ENCODE data around the gene ITPKC.
A peak's percentile ranks its signal among the peaks of the same experiment; 100 is the strongest.

Gene ITPKC

DNA sequence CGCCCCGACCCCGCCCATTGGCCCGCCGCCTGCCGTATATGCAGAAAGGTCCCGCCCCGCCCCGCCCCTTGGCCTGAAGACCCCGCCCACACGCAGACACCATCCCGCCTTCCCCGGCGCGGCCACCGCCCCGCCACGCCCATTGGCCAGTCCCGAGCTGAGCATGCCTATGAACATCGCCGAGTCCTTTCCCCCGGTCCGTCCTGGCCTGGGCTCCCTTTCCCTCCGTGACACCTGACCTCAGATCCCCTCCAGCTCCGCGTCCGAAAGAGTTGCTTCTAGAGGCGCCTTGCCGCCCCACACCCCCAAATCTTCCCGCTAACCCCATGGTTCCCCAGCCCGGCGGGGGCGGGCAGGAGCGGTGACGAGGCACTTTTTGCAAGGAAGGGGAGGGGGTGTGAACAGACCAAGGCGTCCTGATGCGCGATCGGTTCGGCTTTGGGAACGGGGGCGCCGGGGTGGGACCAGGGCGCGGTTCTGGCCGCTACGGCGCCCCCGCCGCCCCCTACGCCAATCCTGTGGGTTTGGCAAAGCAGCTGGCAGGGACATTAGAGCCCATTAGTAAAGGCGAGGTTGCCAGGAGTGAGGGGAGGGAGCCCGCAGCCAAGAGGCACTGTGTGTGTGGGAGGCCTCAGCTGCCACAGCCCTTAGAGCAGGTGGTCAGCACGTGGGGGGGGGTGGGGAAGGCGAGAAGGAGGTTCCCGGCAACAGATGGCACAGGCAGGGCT, 26.1 kb upstream of the ITPKC start:
- DNase-seq (ENCODE audit: low read depth) = peak; percentile 82

DNA sequence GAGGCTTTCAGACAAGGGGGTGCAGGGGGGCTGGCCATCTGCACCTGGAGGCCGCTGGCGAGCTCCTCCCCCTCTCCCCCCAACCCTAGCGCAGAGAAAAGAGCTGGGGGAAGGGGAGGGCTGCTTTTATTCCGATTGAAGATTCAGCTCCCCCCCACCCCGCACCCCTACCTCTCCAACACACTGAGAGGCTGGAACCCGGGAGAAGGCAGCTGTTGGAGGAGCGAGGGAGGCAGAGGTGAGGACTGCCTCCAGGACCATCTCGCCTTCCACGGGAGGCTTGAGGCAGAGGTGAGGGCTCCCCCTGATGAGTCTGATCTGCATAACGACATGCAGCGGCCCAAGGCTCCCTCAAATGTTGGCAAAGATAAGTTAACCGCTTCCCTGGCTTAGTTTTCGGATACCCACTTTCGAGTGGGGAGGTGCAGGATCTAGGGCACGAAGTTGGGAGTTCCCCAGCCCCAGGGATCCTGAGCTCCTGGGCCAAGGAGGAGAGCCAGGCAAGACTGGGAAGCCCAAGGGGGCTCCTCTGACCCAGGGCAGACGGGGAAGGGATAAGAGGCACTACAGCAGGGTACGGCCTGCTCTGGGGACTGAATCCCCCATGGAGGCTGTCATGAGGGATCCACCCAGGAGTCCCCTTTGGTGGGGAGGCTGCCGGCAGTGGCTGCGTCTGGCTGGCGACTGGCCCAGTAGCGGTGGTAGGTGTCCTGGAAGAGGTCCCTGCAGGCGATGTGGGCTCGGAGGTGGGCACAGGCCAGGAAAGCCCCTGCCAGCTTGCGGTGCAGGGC, 25.3 kb upstream of the ITPKC start:
- no peak for DNase-seq (ENCODE audit: low read depth)

DNA sequence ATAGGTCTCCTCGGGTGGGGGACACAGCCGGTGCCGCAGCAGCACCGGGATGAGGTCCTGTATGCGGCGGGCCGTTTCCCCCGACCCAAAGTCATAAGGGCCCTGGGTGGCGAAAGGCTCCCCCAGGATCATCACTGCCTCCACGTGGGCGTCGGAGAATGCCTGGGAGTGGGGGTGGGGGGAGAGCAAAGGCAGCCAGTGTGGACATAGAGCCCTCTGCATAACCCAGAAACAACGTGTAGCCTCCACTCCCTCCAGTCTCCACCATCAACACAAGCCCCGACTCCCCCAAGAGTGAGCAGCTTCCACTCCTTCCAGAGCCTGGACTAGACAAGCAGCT, 24.7 kb upstream of the ITPKC start:
- DNase-seq (ENCODE audit: low read depth) = no peak

DNA sequence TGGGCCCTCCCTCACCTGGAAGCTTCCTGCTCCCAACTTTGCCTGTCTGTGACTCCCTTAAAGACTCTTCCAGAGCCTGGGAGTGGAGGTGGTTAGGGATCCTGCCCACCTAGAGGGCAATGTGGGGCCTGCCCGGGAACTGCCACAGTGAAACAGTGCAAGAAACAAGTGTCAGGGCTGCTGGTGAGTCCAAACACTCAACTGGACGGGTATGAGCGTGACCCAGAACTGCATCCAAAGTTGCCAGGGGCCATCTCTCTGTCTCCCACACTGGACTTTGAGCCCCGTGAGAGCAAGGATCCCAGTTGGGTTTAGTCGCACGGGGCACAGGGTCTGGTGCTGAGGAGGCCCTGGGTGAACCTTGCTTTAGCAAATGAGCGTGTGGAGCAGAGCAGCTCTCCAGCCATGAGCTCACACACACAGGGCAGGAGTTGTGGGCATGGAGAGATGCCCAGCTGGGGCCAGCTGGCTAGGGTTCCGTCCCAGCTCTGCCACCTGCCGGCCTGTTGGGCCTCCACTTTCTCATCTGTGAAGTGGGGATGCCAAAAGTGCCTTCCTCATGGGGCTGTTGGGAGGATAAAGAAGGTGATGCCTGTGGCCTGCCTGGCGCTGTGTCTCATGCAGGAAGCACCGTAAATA, 23.6 kb upstream of the ITPKC start:
- no peak for DNase-seq (ENCODE audit: low read depth)

DNA sequence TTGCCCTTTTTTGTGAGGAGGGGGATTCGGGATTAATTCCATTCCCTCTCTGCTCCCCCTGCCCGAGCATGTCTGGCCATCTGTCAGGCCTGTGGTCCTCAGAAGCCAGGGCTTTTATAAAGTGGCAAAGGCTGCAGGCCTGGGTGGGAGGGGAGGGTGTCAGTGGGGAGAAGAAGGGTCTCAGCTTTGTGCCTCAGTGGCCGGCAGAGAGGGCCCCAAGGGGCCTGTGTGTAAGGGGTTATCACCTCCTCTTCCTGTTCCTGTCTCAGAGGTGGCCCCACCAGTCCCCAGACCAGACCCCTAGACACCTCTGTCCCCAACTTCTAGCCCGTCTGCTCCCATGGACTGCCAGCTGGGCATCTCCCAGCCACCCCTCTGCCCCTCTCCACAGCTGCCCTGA, 23.0 kb upstream of the ITPKC start:
- DNase-seq (ENCODE audit: low read depth) = no peak

DNA sequence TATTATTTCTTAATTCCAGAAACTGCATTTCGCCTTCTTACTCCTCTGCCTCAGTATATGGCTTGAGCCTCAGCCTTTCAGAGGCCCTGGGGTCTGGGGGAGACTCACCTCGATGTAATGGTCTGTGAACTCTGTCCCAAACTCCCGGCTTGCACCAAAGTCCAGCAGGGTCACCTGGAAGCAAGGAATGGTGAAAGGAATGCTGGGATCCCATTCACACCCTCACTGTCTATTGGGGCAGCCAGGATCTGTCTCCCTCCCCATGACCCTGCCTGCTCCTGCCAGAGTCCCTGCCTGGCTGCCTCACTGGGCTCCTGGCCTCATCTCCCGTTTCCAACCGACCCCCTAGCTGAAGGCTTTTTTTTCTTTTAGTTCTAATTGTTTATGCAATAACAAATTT, 21.0 kb upstream of the ITPKC start:
- DNase-seq (ENCODE audit: low read depth) = no peak

DNA sequence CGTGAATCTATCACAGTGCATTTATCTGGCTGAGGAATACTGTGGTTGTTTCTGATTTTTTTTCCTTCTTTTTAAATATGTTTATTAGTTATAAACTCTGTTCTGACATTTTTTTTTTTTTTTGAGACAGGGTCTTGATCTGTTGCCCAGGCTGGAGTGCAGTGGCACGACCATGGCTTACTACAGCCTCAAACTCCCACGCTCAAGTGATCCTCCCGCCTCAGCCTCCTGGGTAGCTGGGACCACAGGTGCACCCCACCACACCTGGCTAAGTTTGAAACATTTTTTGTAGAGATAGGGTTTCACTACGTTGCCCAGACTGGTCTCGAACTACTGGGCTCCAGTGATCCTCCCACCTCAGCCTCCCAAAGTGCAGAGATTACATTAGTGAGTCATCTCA, 19.9 kb upstream of the ITPKC start:
- DNase-seq (ENCODE audit: low read depth) = no peak

DNA sequence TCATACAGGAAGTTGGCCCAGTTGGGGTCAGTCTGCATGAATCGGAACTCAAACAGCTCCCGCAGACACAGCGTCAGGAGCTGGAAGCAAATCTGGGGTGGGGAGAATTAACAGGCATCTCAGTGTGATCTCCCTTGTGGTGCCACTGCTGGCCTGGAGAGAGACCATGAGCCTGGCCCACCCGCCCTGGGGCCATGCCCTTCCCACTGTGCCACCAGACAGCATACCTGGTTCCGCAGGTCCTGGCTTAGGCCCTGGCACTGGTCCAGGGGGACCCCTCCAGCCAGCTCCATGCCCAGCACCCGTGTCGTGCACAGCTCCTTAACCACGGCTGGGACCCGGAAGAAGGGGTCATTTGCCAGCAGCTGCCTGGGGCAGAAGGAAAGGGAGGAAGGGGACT, 16.8 kb upstream of the ITPKC start:
- DNase-seq (ENCODE audit: low read depth) = no peak

DNA sequence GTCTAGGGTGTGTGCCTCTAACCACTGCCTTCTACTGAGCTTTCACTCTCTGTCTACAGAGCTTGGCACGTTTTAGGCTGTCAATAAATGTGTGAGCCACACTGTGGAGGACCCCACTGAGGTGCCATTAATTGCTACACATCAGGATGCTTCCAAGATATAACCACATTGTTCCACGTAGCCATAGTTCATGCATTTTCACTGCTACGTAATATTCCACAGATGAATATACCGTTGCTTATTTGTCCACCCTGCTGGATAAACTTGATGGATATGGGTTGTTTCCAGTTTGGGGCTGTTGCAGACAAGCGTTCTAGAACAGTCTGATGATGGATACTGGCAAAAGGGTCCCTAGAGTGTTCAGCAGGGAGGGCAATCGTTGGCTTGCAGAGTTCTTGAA, 15.2 kb upstream of the ITPKC start:
- no peak for DNase-seq (ENCODE audit: low read depth)

DNA sequence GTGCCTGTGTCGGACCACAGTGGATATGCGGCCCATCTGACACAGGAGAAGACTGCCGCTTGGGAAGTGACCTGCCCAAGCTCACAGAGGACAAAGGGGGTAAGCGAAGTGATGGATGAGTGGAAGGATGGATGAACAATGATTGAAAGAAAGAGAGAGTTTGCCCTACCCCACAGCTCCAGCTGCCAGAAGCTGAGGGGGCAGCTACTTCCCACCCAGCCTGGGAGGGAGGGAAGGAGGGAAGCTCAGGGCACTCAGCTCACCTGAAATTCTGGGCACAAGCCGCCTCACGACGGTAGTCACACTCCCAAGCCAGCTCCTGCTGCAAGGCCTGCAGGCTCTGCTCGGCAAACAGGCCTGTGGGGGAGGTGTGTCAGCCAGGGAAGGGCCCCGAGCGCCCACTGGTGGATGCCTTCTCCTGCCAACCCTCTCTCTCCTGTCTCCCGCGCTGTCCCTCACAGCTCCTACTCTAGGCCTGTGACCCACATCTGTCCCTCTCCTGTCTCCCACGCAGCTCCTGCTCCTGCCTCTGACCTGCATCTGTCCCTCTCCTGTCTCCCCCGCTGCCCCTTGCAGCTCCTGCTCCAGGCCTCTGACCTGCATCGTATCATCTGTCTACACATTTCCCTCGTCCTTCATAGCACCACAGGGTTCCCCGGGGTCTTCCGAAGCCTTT, 14.4 kb upstream of the ITPKC start:
- DNase-seq (ENCODE audit: low read depth) = no peak

DNA sequence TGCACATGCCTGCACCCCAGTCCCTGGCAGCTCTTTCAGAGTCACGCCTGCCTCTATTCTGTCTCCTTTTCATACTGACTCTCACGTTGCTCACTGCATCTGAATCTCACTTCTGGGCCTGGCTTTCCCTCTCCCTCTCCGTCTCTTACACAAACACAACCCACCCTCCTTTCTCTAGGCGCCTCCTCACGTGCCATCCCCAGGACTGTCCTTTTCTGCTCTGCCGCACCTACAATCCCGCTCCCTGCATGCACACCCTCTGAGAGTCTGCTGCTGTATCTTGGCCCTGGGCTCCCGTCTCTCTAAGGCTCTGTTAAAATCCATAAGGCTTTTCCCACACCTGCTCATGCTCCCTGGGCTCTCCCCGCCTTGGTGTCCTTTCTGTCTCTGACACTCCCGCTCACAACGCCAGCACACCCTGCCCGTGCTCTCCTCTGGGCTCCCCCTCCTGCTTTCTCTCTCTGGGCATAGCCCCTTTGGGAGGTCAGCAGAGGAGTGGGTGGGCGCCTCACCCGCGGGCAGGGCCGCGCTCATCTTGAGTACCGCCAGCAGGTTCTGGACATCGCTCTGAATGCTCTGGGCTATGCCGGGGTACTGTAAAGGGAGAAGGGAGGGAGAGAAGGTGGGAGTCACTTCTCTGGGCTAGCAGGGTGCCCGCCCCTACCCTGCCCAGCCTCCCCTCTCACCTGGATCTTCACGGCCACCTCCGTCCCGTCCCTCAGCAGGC, 13.7 kb upstream of the ITPKC start:
- DNase-seq (ENCODE audit: low read depth) = no peak

DNA sequence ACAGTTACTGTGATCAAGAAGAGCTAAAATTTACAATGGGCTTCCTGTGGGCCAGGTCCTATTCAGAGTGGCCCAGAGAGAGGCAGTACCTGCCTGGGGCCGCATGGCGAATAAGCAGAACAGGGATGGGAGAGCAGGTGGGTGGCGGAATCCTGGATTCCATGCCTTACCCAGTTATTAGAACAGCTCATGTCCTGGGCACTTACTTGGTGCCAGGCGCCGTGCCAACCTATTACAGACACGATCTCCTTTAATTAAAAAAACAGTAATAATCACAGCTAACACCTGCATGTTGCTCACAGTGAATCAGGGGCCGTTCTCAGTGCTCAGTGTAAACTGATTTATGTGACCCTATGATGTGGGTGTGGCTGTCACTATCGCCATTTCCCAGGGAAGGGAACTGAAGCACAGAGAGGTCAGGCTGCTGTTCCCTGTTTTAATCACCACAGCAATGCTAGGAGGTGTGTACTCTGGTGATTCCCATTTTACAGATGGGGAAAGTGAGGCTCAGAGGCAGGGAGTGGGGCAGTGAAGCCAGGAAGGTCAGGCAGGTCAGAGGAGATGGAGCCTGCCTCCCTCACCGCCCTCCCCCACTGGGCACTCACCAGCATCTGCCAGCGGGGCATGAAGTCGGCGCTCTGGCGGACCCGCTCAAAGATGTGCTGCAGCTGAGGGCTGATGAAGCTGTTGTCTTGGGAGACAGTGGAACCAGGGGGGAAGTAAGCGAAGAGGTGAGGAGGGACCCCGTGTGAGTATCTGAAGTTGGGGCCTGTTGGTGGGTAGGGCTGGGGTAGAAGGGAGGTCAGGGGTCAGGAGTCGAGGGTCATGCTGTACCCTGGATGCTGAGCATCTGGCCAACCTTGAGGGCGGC, 12.2 kb upstream of the ITPKC start:
- no peak for DNase-seq (ENCODE audit: low read depth)

DNA sequence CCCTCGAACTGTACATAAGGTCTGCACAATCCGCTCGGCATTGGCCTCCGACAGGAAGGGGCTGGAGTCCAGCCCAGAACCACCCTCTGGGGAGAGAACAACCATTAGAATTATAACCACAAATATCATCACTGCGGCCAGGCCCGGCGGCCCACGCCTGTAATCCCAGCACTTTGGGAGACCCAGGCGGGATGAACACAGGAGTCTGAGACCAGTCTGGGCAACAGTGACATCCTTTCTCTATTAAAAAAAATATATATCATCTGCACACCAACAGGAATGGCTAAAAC, 11.6 kb upstream of the ITPKC start:
- DNase-seq (ENCODE audit: low read depth) = no peak

DNA sequence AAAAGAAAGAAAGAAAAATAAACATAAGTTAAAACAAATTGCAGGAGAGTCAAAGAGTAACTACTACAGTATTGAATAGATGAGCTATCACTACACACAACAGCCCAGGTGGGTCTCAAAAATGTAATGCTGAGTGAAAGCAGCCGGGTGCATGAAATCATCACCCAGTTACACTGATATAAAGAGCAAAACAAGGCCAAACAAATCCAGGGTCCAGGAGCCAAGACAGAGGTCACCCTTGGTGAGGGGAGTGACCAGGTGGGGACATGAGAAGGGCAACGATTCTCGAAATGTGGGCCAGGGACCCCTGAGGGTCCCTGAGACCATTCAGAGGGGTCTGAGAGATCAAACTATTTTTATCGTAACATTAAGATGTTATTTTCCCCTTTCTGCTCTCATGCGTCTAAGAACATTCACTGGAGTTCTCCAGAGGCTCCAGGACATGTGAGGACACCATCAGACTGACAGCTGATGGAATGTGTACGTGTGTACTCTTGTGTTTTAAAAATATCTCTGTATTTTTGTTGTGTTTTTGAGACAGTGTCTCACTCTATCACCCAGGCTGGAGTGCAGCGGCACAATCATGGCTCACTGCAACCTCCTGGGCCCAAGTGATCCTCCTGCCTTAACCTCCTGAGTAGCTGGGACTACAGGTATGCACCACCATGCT, 10.8 kb upstream of the ITPKC start:
- no peak for DNase-seq (ENCODE audit: low read depth)

DNA sequence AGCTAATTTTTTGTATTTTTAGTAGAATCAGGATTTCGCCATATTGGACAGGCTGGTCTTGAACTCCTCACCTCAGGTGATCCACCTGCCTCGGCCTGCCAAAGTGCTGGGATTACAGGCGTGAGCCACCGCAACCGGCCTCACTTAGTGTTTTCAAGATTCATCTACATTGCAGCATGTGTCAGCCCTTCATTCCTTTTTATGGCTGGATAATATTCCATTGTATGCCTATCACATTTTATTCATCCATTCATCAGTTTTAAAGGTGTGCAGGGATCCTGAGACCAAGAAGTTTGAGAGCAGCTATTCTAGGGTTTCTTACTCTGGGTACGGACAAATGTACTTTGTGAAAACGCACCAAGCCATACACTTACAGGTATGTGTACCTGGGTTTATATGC, 9.3 kb upstream of the ITPKC start:
- no peak for DNase-seq (ENCODE audit: low read depth)

DNA sequence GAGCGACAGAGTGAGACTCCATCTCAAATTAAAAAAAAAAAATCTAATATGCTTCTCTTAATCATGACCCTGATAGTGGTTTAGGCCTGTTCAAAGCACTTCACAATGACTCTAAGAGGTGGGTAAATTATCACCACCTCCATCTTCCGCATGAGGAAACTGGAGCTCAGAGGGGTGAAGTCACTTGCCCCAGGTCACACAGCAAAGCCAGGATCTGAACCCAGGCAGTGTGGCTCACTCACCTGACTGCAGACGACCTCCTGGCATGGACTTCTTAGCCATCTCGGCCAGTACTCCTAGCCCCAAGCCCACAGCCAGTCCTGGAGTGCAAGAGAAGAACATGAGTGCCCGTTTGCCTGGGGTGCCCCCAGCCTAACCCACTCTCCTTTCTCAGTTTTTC, 7.1 kb upstream of the ITPKC start:
- no peak for DNase-seq (ENCODE audit: low read depth)

DNA sequence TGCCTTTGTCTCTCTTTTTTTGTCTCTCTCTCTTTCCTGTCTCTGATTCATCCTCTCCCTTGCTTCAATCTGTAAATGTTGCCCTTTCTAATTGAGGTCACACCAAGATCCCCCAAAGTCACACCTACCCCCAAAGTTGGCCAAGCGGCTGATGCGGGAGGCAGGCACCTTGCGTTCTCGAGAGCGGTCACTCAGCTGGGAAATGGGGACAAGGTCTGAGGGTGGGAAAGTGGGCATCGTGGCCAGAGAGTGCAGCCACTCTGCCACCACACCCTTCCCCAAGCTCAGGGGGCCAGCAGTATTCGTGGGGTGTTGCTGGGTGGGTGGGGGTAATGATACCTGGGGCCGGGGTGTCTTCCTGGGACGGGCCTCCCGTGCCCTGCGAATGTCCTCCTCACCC, 3.0 kb upstream of the ITPKC start:
- DNase-seq (ENCODE audit: low read depth) = no peak

DNA sequence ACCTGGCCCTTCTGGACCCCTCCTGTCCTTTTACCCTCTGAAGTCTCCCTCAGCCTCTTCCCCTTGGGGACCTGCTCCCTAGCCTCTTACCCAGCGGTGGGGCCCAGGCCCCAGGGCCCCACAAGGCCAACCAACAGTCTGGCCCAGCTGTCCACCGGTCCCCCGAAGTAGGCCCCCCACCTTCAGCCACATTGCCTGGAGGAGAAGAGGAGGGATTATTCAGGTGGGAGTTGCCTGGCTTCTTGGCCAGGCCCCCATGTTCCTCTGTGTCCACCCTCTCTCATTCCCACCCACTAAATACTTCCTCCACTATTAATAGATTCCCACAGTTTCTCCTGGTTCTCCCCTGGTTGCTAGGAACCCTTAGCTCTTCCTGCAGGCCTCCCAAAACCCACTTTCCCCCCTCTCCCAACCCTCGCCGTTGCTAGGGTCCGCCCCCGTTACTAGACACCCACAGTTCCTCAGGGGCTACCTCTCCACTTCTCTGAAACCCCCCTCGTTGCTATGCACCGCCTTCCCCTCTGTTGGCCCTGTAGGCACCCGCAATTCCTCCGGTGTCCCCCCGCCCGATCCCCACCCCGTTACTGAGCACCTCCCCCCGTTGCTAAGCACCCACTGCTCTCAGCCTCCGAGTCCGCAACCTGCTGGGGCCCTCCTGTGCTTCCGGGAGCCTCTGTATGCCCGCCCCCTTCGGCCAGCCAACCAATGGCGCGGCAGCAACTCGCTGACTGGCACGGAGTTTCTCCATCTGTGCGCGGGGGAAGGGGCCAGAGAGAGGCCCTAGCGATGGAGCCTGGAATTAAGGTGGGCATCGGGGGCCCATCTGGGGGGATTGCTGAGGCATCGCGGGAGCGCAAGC, 2.2 kb upstream of the ITPKC start:
- peak; percentile 94 for DNase-seq (ENCODE audit: low read depth)

DNA sequence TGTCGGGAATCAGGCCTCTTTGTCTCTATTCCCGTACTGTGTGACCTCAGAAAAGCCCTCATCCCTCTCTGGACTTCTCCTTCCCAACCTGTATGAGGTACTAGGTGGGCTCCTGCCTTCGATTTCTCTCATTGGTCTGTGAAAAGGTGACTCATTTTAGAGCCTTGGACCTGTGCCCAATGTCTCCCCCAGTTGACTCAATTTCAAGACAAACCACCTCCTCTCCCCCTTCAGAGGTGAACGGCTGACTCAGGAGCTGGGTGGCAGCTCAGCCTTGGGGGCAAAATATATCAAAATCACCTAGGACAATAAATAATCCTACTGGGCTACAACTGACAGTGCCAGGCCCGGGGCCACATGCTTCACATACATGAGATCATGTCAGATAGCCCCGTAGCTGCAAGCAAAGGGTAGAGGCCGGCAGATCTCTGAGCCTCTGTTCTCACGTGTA, 856 bp upstream of the ITPKC start:
- peak; percentile 61 for DNase-seq (ENCODE audit: low read depth)
